Hepatocyte (in vitro differentiated cells): ENCODE results near the gene ENOX1. TPM values are rescaled to one million over a fixed set of nuclear protein-coding genes. Genes with fewer than 3 reads are reported as not detected.
A peak's percentile ranks its signal among the peaks of the same experiment; 100 is the strongest.

Experiments
- DNase-seq: peaks from one replicate; pipeline ENCODE4 v3.0.0-alpha.2; 2016; ENCODE audit warnings: low spot score
- H2AFZ ChIP-seq: fragments of 200-600 bp; sonication (generic); 2 replicates; pipeline ENCODE4 v1.6.0; 2016; ENCODE audit warnings: antibody characterized with exemption, mild to moderate bottlenecking
- H3K27ac ChIP-seq: fragments of 200-600 bp; sonication (generic); 2 replicates; pipeline ENCODE4 v1.5.1; 2016; ENCODE audit warnings: mild to moderate bottlenecking
- H3K27me3 ChIP-seq: fragments of 200-600 bp; sonication (generic); 2 replicates; pipeline ENCODE4 v1.6.1; 2016
- H3K36me3 ChIP-seq: fragments of 200-600 bp; sonication (generic); replicated peaks from 2 replicates; pipeline ENCODE4 v1.5.1; 2016; ENCODE audit warnings: low read depth; ENCODE audit not compliant: insufficient read depth
- H3K4me1 ChIP-seq: fragments of 200-600 bp; sonication (generic); 2 replicates; pipeline ENCODE4 v1.5.1; 2016; ENCODE audit warnings: mild to moderate bottlenecking, moderate library complexity; ENCODE audit not compliant: insufficient read depth
- H3K4me2 ChIP-seq: fragments of 200-600 bp; sonication (generic); 2 replicates; pipeline ENCODE4 v1.6.0; 2016
- H3K4me3 ChIP-seq: fragments of 200-600 bp; sonication (generic); 2 replicates; pipeline ENCODE4 v1.5.1; 2016; ENCODE audit warnings: mild to moderate bottlenecking
- H3K79me2 ChIP-seq: fragments of 200-600 bp; sonication (generic); 2 replicates; pipeline ENCODE4 v1.6.0; 2017; ENCODE audit warnings: mild to moderate bottlenecking
- H3K9me2 ChIP-seq: fragments of 200-600 bp; sonication (generic); replicated peaks from 2 replicates; pipeline ENCODE4 v1.6.0; 2017; ENCODE audit warnings: mild to moderate bottlenecking; ENCODE audit not compliant: insufficient read depth
- H3K9me3 ChIP-seq: fragments of 200-600 bp; sonication (generic); 2 replicates; pipeline ENCODE4 v1.5.1; 2016; ENCODE audit warnings: low read depth, mild to moderate bottlenecking
- H4K20me1 ChIP-seq: fragments of 200-600 bp; sonication (generic); 2 replicates; pipeline ENCODE4 v1.6.0; 2016; ENCODE audit warnings: mild to moderate bottlenecking; ENCODE audit not compliant: insufficient read depth, poor library complexity, severe bottlenecking
- CTCF ChIP-seq: fragments of 200-600 bp; sonication (generic); IDR thresholded peaks from 2 replicates; pipeline ENCODE4 v1.5.1; 2016; ENCODE audit warnings: antibody characterized with exemption, mild to moderate bottlenecking; ENCODE audit not compliant: poor library complexity
- EZH2 ChIP-seq: fragments of 200-600 bp; sonication (generic); IDR thresholded peaks from 2 replicates; pipeline ENCODE4 v1.6.1; 2016; ENCODE audit warnings: antibody characterized with exemption, mild to moderate bottlenecking, borderline replicate concordance
- EZH2phosphoT487 ChIP-seq: fragments of 200-600 bp; sonication (generic); IDR thresholded peaks from one replicate; pipeline ENCODE4 v1.6.1; 2018; ENCODE audit warnings: antibody characterized with exemption, mild to moderate bottlenecking, low read depth, moderate library complexity; ENCODE audit not compliant: unreplicated experiment, severe bottlenecking
- WGBS: methylation state at CpG from one replicate; pipeline ENCODE4 v1.1.6; 2016; ENCODE audit warnings: low lambda C conversion rate; ENCODE audit errors: missing lambda C conversion rate; 5-methylcytosine and 5-hydroxymethylcytosine counted together
- polyA plus RNA-seq: library from polyadenylated mRNA; unstranded; fragments of >200 nt; fragmentation: Nextera tagmentation; extraction: Ambion mirVana; gene quantifications from 2 replicates; pipeline ENCODE4 v1.2.1, GENCODE V29; 2016
- total RNA-seq: library from RNA; depleted of rRNA; stranded (reverse); fragments of >200 nt; gene quantifications from 2 replicates; pipeline ENCODE4 v1.2.3, GENCODE V29; 2014

Gene ENOX1
- total and polyA plus RNA-seq, 2 experiments from 2014 or later, result 2.4 to 4.0 TPM

- Histone ChIP-seq H3K9me2 (no peaks in the 10 kb centered on the region), H3K36me3 (no peaks in the 10 kb centered on the region), H3K9me3 (no peaks in the 10 kb centered on the region), H2AFZ (peak overlapping the region; percentile 84), H3K79me2 (no peaks in the 10 kb centered on the region), H3K27me3 (peaks cover 20% of the 10 kb centered on the region), H3K4me2 (peak overlapping the region; percentile 97), H4K20me1 (no peaks in the 10 kb centered on the region), H3K27ac (peak overlapping the region; percentile 14), H3K4me1 (peaks cover 7% of the 10 kb centered on the region), H3K4me3 (peak overlapping the region; percentile 57)
- under 1% methylated on average over 20 of the region's 28 CpGs for WGBS
- no peak for TF ChIP-seq EZH2phosphoT487
- TF ChIP-seq EZH2, result no peak
- no peak for TF ChIP-seq CTCF
- DNase-seq, result no peak
Observed at GRCh38 chr13:43786472-43786765, 353 bp downstream of the ENOX1 start.

GRCh38 chr13:43785650-43786471 is 911 bp downstream of the ENOX1 start:
- Histone ChIP-seq H3K9me2 (no peaks in the 10 kb centered on the region), H3K36me3 (no peaks in the 10 kb centered on the region), H3K4me3 (peak overlapping the region; percentile 57), H3K4me2 (peak overlapping the region; percentile 97), H2AFZ (peak overlapping the region; percentile 84), H3K27me3 (peaks cover 20% of the 10 kb centered on the region), H3K27ac (no peak overlapping the region), H3K79me2 (no peaks in the 10 kb centered on the region), H3K4me1 (peaks cover 7% of the 10 kb centered on the region), H4K20me1 (no peaks in the 10 kb centered on the region), H3K9me3 (no peaks in the 10 kb centered on the region)
- 2% methylated on average over 56 of the region's 76 CpGs for WGBS
- no peak for TF ChIP-seq EZH2
- no peak for TF ChIP-seq EZH2phosphoT487
- DNase-seq, result peak; percentile 77

- peak overlapping the region; percentile 97 for H3K4me2 ChIP-seq
- no peaks in the 10 kb centered on the region for H3K79me2 ChIP-seq
- H2AFZ ChIP-seq, result peak overlapping the region; percentile 84
- H3K9me2 ChIP-seq, result no peaks in the 10 kb centered on the region
- 26% methylated on average over 10 of the region's 10 CpGs for WGBS
- H3K36me3 ChIP-seq, result no peaks in the 10 kb centered on the region
- H3K4me3 ChIP-seq, result peak overlapping the region; percentile 57
- H3K9me3 ChIP-seq, result no peaks in the 10 kb centered on the region
- H4K20me1 ChIP-seq, result no peaks in the 10 kb centered on the region
- H3K27ac ChIP-seq, result no peak overlapping the region
- H3K4me1 ChIP-seq, result peaks cover 7% of the 10 kb centered on the region
- no peak for TF ChIP-seq EZH2phosphoT487
- no peak for TF ChIP-seq CTCF
- no peak for TF ChIP-seq EZH2
- no peak for DNase-seq
- peaks cover 20% of the 10 kb centered on the region for H3K27me3 ChIP-seq
Observed at GRCh38 chr13:43785261-43785649, 1.5 kb downstream of the ENOX1 start.

GRCh38 chr13:43784496-43784895 is 2.3 kb downstream of the ENOX1 start:
- DNase-seq, result no peak
- peak overlapping the region; percentile 97 for H3K4me2 ChIP-seq
- H3K36me3 ChIP-seq, result no peaks in the 10 kb centered on the region
- H3K4me1 ChIP-seq, result peaks cover 7% of the 10 kb centered on the region
- H3K9me2 ChIP-seq, result no peaks in the 10 kb centered on the region
- no peaks in the 10 kb centered on the region for H4K20me1 ChIP-seq
- H3K9me3 ChIP-seq, result no peaks in the 10 kb centered on the region
- no peak overlapping the region for H3K4me3 ChIP-seq
- peaks cover 15% of the 10 kb centered on the region for H3K27me3 ChIP-seq
- H3K79me2 ChIP-seq, result no peaks in the 10 kb centered on the region
- no peak overlapping the region for H3K27ac ChIP-seq
- no peak for TF ChIP-seq CTCF
- TF ChIP-seq EZH2, result no peak
- TF ChIP-seq EZH2phosphoT487, result no peak
- no peak overlapping the region for H2AFZ ChIP-seq
- 88% methylated on average over 1 of the region's 1 CpG for WGBS
